HTR-8/SVneo (cell line): Measurements from ENCODE around the gene TUBB6.

ENCODE experiments used
- DNase-seq: peaks from one replicate; pipeline ENCODE4 v3.0.0; 2011; ENCODE audit warnings: low spot score, mixed read lengths; ENCODE audit not compliant: insufficient read length
- FAIRE-seq: peaks from 2 replicates; lab custom pipeline; 2011; peaks lifted over from hg19 to GRCh38; lab: Jason Lieb, UNC

TUBB6 gene

GRCh38 chr18:12313530-12314245, 5.6 kb downstream of the TUBB6 start:
- FAIRE-seq = no peak
- DNase-seq = no peak

- FAIRE-seq (no peak), DNase-seq (no peak)
These were observed 6.7 kb downstream of the TUBB6 start for GRCh38 chr18:12314591-12315305.

- no peak for DNase-seq
These were observed 7.4 kb downstream of the TUBB6 start for GRCh38 chr18:12315490-12315889.

GRCh38 chr18:12315911-12316310, 7.9 kb downstream of the TUBB6 start:
- FAIRE-seq (no peak), DNase-seq (no peak)

More at GRCh38 chr18:12315490-12315889, 7.4 kb downstream of the TUBB6 start:
- FAIRE-seq = no peak

GRCh38 chr18:12317664-12318333, 9.8 kb downstream of the TUBB6 start:
- FAIRE-seq = no peak

GRCh38 chr18:12318334-12318697, 10.3 kb downstream of the TUBB6 start:
- DNase-seq (no peak), FAIRE-seq (no peak)

More at GRCh38 chr18:12317664-12318333, 9.8 kb downstream of the TUBB6 start:
- no peak for DNase-seq

GRCh38 chr18:12318857-12319256, 10.8 kb downstream of the TUBB6 start:
- no peak for FAIRE-seq

GRCh38 chr18:12321333-12321732, 13.3 kb downstream of the TUBB6 start:
- no peak for FAIRE-seq
- no peak for DNase-seq

More at GRCh38 chr18:12318857-12319256, 10.8 kb downstream of the TUBB6 start:
- no peak for DNase-seq

GRCh38 chr18:12324991-12325725, 17.1 kb downstream of the TUBB6 start:
- DNase-seq (no peak), FAIRE-seq (no peak)

- DNase-seq = no peak
These were observed 17.7 kb downstream of the TUBB6 start for GRCh38 chr18:12325726-12326245.

GRCh38 chr18:12326711-12327460, 18.8 kb downstream of the TUBB6 start:
- DNase-seq = no peak
- FAIRE-seq = no peak

More at GRCh38 chr18:12325726-12326245, 17.7 kb downstream of the TUBB6 start:
- FAIRE-seq = no peak

- peak; percentile 75 for DNase-seq
- FAIRE-seq = peak; percentile 26
These were observed 19.6 kb downstream of the TUBB6 start for GRCh38 chr18:12327510-12328178.

GRCh38 chr18:12328179-12328823, 20.3 kb downstream of the TUBB6 start:
- DNase-seq (no peak), FAIRE-seq (no peak)

GRCh38 chr18:12329125-12329698, 21.2 kb downstream of the TUBB6 start:
- FAIRE-seq (no peak), DNase-seq (no peak)

GRCh38 chr18:12330766-12331165, 22.7 kb downstream of the TUBB6 start:
- FAIRE-seq (no peak), DNase-seq (no peak)

GRCh38 chr18:12333506-12334290, 25.7 kb downstream of the TUBB6 start:
- no peak for DNase-seq
- FAIRE-seq = no peak

- DNase-seq (no peak), FAIRE-seq (no peak)
These were observed 26.3 kb downstream of the TUBB6 start for GRCh38 chr18:12334366-12334808.
